Neuronal stem cell (in vitro differentiated cells): ENCODE results near the gene AMHR2.

Experiments used
- DNase-seq: peaks from one replicate; pipeline ENCODE4 v3.0.0-alpha.2; 2013; ENCODE audit warnings: low spot score
- H2AFZ ChIP-seq: one replicate; pipeline ENCODE4 v1.6.1; 2013; ENCODE audit warnings: mild to moderate bottlenecking, low read length, inconsistent platforms
- H2AK5ac ChIP-seq: 2 replicates; pipeline ENCODE4 v1.6.1; 2013; ENCODE audit warnings: low read depth, mild to moderate bottlenecking, inconsistent platforms, low read length, moderate library complexity, mixed read lengths
- H2BK120ac ChIP-seq: 2 replicates; pipeline ENCODE4 v1.6.1; 2013; ENCODE audit warnings: low read depth, mild to moderate bottlenecking, inconsistent platforms, low read length, moderate library complexity, mixed read lengths
- H2BK12ac ChIP-seq: one replicate; pipeline ENCODE4 v1.6.1; 2013; ENCODE audit warnings: low read length, inconsistent platforms
- H2BK15ac ChIP-seq: 2 replicates; pipeline ENCODE4 v1.6.1; 2013; ENCODE audit warnings: mild to moderate bottlenecking, low read length, inconsistent platforms, mixed read lengths
- H2BK5ac ChIP-seq: one replicate; pipeline ENCODE4 v1.6.1; 2013; ENCODE audit warnings: inconsistent platforms, mild to moderate bottlenecking, low read length, moderate library complexity
- H3K14ac ChIP-seq: one replicate; pipeline ENCODE4 v1.6.1; 2013; ENCODE audit warnings: low read length, inconsistent platforms
- H3K18ac ChIP-seq: 2 replicates; pipeline ENCODE4 v1.6.1; 2013; ENCODE audit warnings: low read length, inconsistent platforms
- H3K23ac ChIP-seq: 2 replicates; pipeline ENCODE4 v1.6.1; 2013; ENCODE audit warnings: low read depth, mild to moderate bottlenecking, mixed read lengths, low read length, inconsistent platforms; ENCODE audit not compliant: poor library complexity
- H3K27ac ChIP-seq: replicated peaks from 3 replicates; pipeline ENCODE4 v1.5.1; 2013; ENCODE audit warnings: low read length, inconsistent platforms
- H3K27me3 ChIP-seq, 3 experiments: 2 replicates each; pipeline ENCODE4 v1.6.1; 2013; ENCODE audit warnings: low read length in 3 of 3, mild to moderate bottlenecking in 2 of 3, inconsistent platforms in 1 of 3, low read depth in 1 of 3, mixed read lengths in 1 of 3, moderate library complexity in 1 of 3; ENCODE audit not compliant: control insufficient read depth in 3 of 3, insufficient read depth in 3 of 3
- H3K36me3 ChIP-seq, 2 donors: replicated peaks in 1 of 2; 2 replicates each; pipeline ENCODE4 v1.6.1; 2013; ENCODE audit warnings: low read length in 2 of 2; ENCODE audit not compliant: control insufficient read depth in 2 of 2, insufficient read depth in 2 of 2
- H3K4ac ChIP-seq: 2 replicates; pipeline ENCODE4 v1.6.1; 2013; ENCODE audit warnings: inconsistent platforms, mild to moderate bottlenecking, low read length, moderate library complexity
- H3K4me1 ChIP-seq, 2 donors: 1 replicate in 1 of 2; 2 replicates in 1 of 2; pipeline ENCODE4 v1.6.1; 2013; ENCODE audit warnings: low read length in 2 of 2, low read depth in 1 of 2; ENCODE audit not compliant: control insufficient read depth in 2 of 2, insufficient read depth in 1 of 2
- H3K4me2 ChIP-seq: one replicate; pipeline ENCODE4 v1.6.1; 2013; ENCODE audit warnings: mild to moderate bottlenecking, low read length, inconsistent platforms; ENCODE audit not compliant: insufficient read depth, poor library complexity, severe bottlenecking
- H3K4me3 ChIP-seq, 2 donors: 2 replicates each; pipeline ENCODE4 v1.5.1; 2013; ENCODE audit warnings: low read length in 2 of 2, mild to moderate bottlenecking in 2 of 2, inconsistent platforms in 1 of 2, moderate library complexity in 1 of 2
- H3K79me1 ChIP-seq: one replicate; pipeline ENCODE4 v1.6.1; 2013; ENCODE audit warnings: low read depth, mild to moderate bottlenecking, inconsistent platforms, low read length, moderate library complexity
- H3K9ac ChIP-seq: one replicate; pipeline ENCODE4 v1.6.1; 2013; ENCODE audit warnings: mild to moderate bottlenecking, low read depth, low read length, inconsistent platforms; ENCODE audit not compliant: poor library complexity
- H3K9me3 ChIP-seq, 2 donors: replicated peaks in 1 of 2; 2 replicates each; pipeline versions ENCODE3 to v1.6.1; 2013; ENCODE audit warnings: low read length in 2 of 2, mild to moderate bottlenecking in 2 of 2, inconsistent platforms in 1 of 2, low read depth in 1 of 2, mixed read lengths in 1 of 2, moderate library complexity in 1 of 2; ENCODE audit not compliant: control insufficient read depth in 2 of 2, insufficient read depth in 1 of 2
- H4K8ac ChIP-seq: one replicate; pipeline ENCODE4 v1.6.1; 2013; ENCODE audit warnings: low read depth, mild to moderate bottlenecking, inconsistent platforms, low read length, moderate library complexity
- H4K91ac ChIP-seq: one replicate; pipeline ENCODE4 v1.6.1; 2013; ENCODE audit warnings: low read length, low read depth, mild to moderate bottlenecking, inconsistent platforms; ENCODE audit not compliant: poor library complexity
- WGBS, 2 donors: extraction: QIAGEN DNeasy Blood & Tissue Kit; methylation state at CpG; one replicate each; pipeline ENCODE4 v1.1.7; 2013; ENCODE audit warnings: missing lambda C conversion rate in 2 of 2, mixed read lengths in 1 of 2; ENCODE audit not compliant: insufficient read length in 2 of 2, insufficient replicate concordance in 1 of 2; ENCODE audit errors: extremely low coverage in 2 of 2; 5-methylcytosine and 5-hydroxymethylcytosine counted together

Gene AMHR2

GRCh38 chr12:53478865-53479264 lies 55.2 kb downstream of the AMHR2 start:
- Histone ChIP-seq H3K27ac (peak overlapping the region; percentile 45), H2AFZ (no peak overlapping the region)
- 100% methylated on average over 1 of the region's 1 CpG; no CpG with 5 or more reads in 1 of the 2 donors for WGBS, 2 donors

GRCh38 chr12:53479331-53479730 lies 55.7 kb downstream of the AMHR2 start:
- Histone ChIP-seq H3K14ac (no peak overlapping the region), H3K4ac (no peak overlapping the region), H2BK5ac (no peak overlapping the region), H4K91ac (no peak overlapping the region), H3K27ac (no peak overlapping the region), H3K9ac (no peak overlapping the region), H4K8ac (no peak overlapping the region), H2BK15ac (no peak overlapping the region), H2BK12ac (no peak overlapping the region), H2AK5ac (no peak overlapping the region), H3K9me3 (no peaks in the 10 kb centered on the region), H3K4me3 (no peak overlapping the region), H3K36me3 (peaks cover 62 to 98% of the 10 kb centered on the region in 2 donors), H3K27me3 (no peaks in the 10 kb centered on the region), H3K23ac (no peak overlapping the region), H3K18ac (no peak overlapping the region), H2AFZ (no peak overlapping the region), H2BK120ac (no peak overlapping the region), H3K79me1 (peaks cover 5% of the 10 kb centered on the region), H3K4me1 (peaks cover 5 to 16% of the 10 kb centered on the region in 2 donors), H3K4me2 (no peak overlapping the region)
- whole genome bisulfite sequencing, 2 donors: no CpG with 5 or more reads among the region's 5 CpGs
- no peak for DNase-seq

More at GRCh38 chr12:53478865-53479264, 55.2 kb downstream of the AMHR2 start:
- Histone ChIP-seq H2BK15ac (no peak overlapping the region), H3K27me3 (no peaks in the 10 kb centered on the region), H3K79me1 (peaks cover 5% of the 10 kb centered on the region), H3K9ac (no peak overlapping the region), H2BK12ac (no peak overlapping the region), H3K4me2 (no peak overlapping the region), H3K23ac (no peak overlapping the region), H4K8ac (no peak overlapping the region), H3K18ac (no peak overlapping the region), H4K91ac (no peak overlapping the region), H3K4me3 (no peak overlapping the region), H2BK5ac (no peak overlapping the region), H2AK5ac (no peak overlapping the region), H3K4me1 (peaks cover 5 to 16% of the 10 kb centered on the region in 2 donors), H3K14ac (no peak overlapping the region), H2BK120ac (no peak overlapping the region), H3K4ac (no peak overlapping the region), H3K9me3 (no peaks in the 10 kb centered on the region), H3K36me3 (peaks cover 60 to 98% of the 10 kb centered on the region in 2 donors)
- DNase-seq: no peak

- Histone ChIP-seq H3K79me1 (peaks cover under 1% of the 10 kb centered on the region), H2BK5ac (no peak overlapping the region), H3K4ac (no peak overlapping the region), H3K4me1 (peaks cover 5 to 13% of the 10 kb centered on the region in 2 donors), H2AK5ac (no peak overlapping the region), H3K27me3 (no peaks in the 10 kb centered on the region), H3K23ac (no peak overlapping the region), H2BK12ac (no peak overlapping the region), H4K91ac (no peak overlapping the region), H3K36me3 (peaks cover 61 to 97% of the 10 kb centered on the region in 2 donors), H3K9ac (no peak overlapping the region), H3K18ac (no peak overlapping the region), H2AFZ (no peak overlapping the region), H2BK120ac (no peak overlapping the region), H3K4me2 (no peak overlapping the region), H4K8ac (no peak overlapping the region), H3K14ac (no peak overlapping the region), H3K4me3 (no peak overlapping the region), H3K9me3 (no peaks in the 10 kb centered on the region), H2BK15ac (no peak overlapping the region), H3K27ac (peak overlapping the region; percentile 56)
- no peak for DNase-seq
- WGBS, 2 donors: no CpG with 5 or more reads among the region's 12 CpGs
Observed at GRCh38 chr12:53480491-53481442, 57.1 kb downstream of the AMHR2 start.
